ENCODE results near the gene PSMB5. TPM values are rescaled to one million over a fixed set of nuclear protein-coding genes. Genes with fewer than 3 reads are reported as not detected.

Gene PSMB5
- total and polyA plus RNA-seq, 2 of the 13 experiments (the other 11 are each of a cell fraction or from before 2014, with no cell fraction given) = 705 to 871 TPM

- TF ChIP-seq SYNCRIP (IDR thresholded peaks at IDR 0.05; ENCODE audit: insufficient read depth, low read depth, low read length) (no peak), PBX3 (CRISPR knock-in tag; IDR thresholded peaks at IDR 0.05; ENCODE audit: borderline replicate concordance) (no peak), ZNF703 (CRISPR knock-in tag; IDR thresholded peaks at IDR 0.05; ENCODE audit: borderline replicate concordance) (no peak; the same call in 1 of the 2 replicates), ZNF30 (CRISPR knock-in tag; IDR thresholded peaks at IDR 0.05) (no peak), ZNF883 (CRISPR knock-in tag; IDR thresholded peaks at IDR 0.05; ENCODE audit: not compliant biosample characterization) (peak; percentile 75), GTF2F1 (IDR thresholded peaks at IDR 0.05; ENCODE audit: low read length) (no peak), AKNA (CRISPR knock-in tag; IDR thresholded peaks at IDR 0.05; ENCODE audit: borderline replicate concordance) (no peak), ZNF44 (CRISPR knock-in tag; IDR thresholded peaks at IDR 0.05) (peak; percentile 21; the same call in 1 of the 2 replicates), RBAK (CRISPR knock-in tag; IDR thresholded peaks at IDR 0.05) (peak; percentile 60; the same call in 1 of the 2 replicates), ATF5 (CRISPR knock-in tag; IDR thresholded peaks at IDR 0.05; ENCODE audit: low read depth) (0 out of 2 replicates have a peak, but pooled peaks have one; percentile 10), DMAP1 (CRISPR knock-in tag; IDR thresholded peaks at IDR 0.05) (peak; percentile 30; the same call in 1 of the 2 replicates), ZSCAN9 (CRISPR knock-in tag; IDR thresholded peaks at IDR 0.05; ENCODE audit: borderline replicate concordance) (0 out of 2 replicates have a peak, but pooled peaks have one; percentile 79), SATB2 (CRISPR knock-in tag; IDR thresholded peaks at IDR 0.05) (no peak), NCOA1 (CRISPR knock-in tag; IDR thresholded peaks at IDR 0.05) (peak; percentile 89; the same call in 1 of the 2 replicates), SNAPC2 (CRISPR knock-in tag; IDR thresholded peaks at IDR 0.05) (peak; percentile 62; the same call in 1 of the 2 replicates), HNF4G (IDR thresholded peaks at IDR 0.05; ENCODE audit: borderline replicate concordance, low read depth, low read length) (no peak), HNF4G (CRISPR knock-in tag; IDR thresholded peaks at IDR 0.05; ENCODE audit: borderline replicate concordance, low read depth) (0 out of 2 replicates have a peak, but pooled peaks have one; percentile 56), RXRA (CRISPR knock-in tag; IDR thresholded peaks at IDR 0.05) (peak; percentile 77), HOXA7 (CRISPR knock-in tag; IDR thresholded peaks at IDR 0.05) (no peak), ZNF513 (CRISPR knock-in tag; conservative IDR thresholded peaks at IDR 0.05) (0 out of 2 replicates have a peak, but pooled peaks have one; percentile 78)
Observed at GRCh38 chr14:23057757-23058653, 23.3 kb upstream of the PSMB5 start (continued).
